CD14-positive monocyte (primary cell): ENCODE measurements around the gene NMT1. TPM values are rescaled to one million over a fixed set of nuclear protein-coding genes. Genes with fewer than 3 reads are reported as not detected.

Source experiments
- DNase-seq, 3 donors: peaks; one replicate each; pipeline ENCODE4 v3.0.0-alpha.2; 2011 to 2022
- H2AFZ ChIP-seq: 2 replicates; pipeline ENCODE4 v1.6.0; 2012; ENCODE audit warnings: mild to moderate bottlenecking, low read depth, low read length, inconsistent platforms; ENCODE audit not compliant: insufficient read depth, poor library complexity, severe bottlenecking
- H3K27ac ChIP-seq, 2 donors: 1 replicate in 1 of 2; 2 replicates in 1 of 2; pipeline ENCODE4 v1.5.1; 2012 to 2013; ENCODE audit warnings: low read length in 2 of 2, control low read depth in 1 of 2, inconsistent platforms in 1 of 2, low read depth in 1 of 2, mild to moderate bottlenecking in 1 of 2
- H3K27me3 ChIP-seq, 2 donors: one replicate each; pipeline versions ENCODE4 v1.6.0 to v1.6.1; 2011 to 2013; ENCODE audit warnings: low read length in 2 of 2; ENCODE audit not compliant: control insufficient read depth in 2 of 2, insufficient read depth in 2 of 2
- H3K36me3 ChIP-seq, 2 donors: replicated peaks in 1 of 2; 1 replicate in 1 of 2; 2 replicates in 1 of 2; pipeline versions ENCODE4 v1.5.1 to v1.6.1; 2012 to 2013; ENCODE audit warnings: low read length in 2 of 2, control low read depth in 1 of 2, inconsistent platforms in 1 of 2, mild to moderate bottlenecking in 1 of 2; ENCODE audit not compliant: insufficient read depth in 2 of 2, control insufficient read depth in 1 of 2
- H3K4me1 ChIP-seq, 2 donors: 1 replicate in 1 of 2; 2 replicates in 1 of 2; pipeline versions ENCODE4 v1.5.1 to v1.6.1; 2012 to 2013; ENCODE audit warnings: low read length in 2 of 2, control low read depth in 1 of 2, inconsistent platforms in 1 of 2, mild to moderate bottlenecking in 1 of 2, moderate library complexity in 1 of 2; ENCODE audit not compliant: insufficient read depth in 2 of 2, control insufficient read depth in 1 of 2
- H3K4me2 ChIP-seq: replicated peaks from 2 replicates; pipeline ENCODE3; 2012; ENCODE audit warnings: low read length, moderate library complexity, mild to moderate bottlenecking; ENCODE audit not compliant: poor library complexity, severe bottlenecking; ENCODE audit errors: extremely low read depth
- H3K4me3 ChIP-seq, 3 experiments: fragments of 200-600 bp in 1 of 3; sonication (generic) in 1 of 3; replicated peaks in 1 of 3; 1 replicate in 2 of 3; 2 replicates in 1 of 3; pipeline ENCODE4 v1.5.1; 2011 to 2013; ENCODE audit warnings: low read length in 3 of 3, mild to moderate bottlenecking in 3 of 3, control low read depth in 2 of 3, low read depth in 2 of 3, inconsistent platforms in 1 of 3, moderate library complexity in 1 of 3
- H3K79me2 ChIP-seq: 2 replicates; pipeline ENCODE4 v1.6.0; 2012; ENCODE audit warnings: mild to moderate bottlenecking, control low read depth, inconsistent platforms, low read length, moderate library complexity; ENCODE audit not compliant: insufficient read depth
- H3K9ac ChIP-seq: 2 replicates; pipeline ENCODE4 v1.6.0; 2017; ENCODE audit warnings: low read length, mild to moderate bottlenecking; ENCODE audit not compliant: insufficient read depth, poor library complexity, severe bottlenecking
- H3K9me3 ChIP-seq, 2 donors: replicated peaks in 1 of 2; 1 replicate in 1 of 2; 2 replicates in 1 of 2; pipeline versions ENCODE4 v1.5.1 to v1.6.1; 2012 to 2013; ENCODE audit warnings: low read length in 2 of 2, control low read depth in 1 of 2; ENCODE audit not compliant: control insufficient read depth in 1 of 2, insufficient read depth in 1 of 2
- H4K20me1 ChIP-seq: 2 replicates; pipeline ENCODE4 v1.6.0; 2012; ENCODE audit warnings: mild to moderate bottlenecking, low read length, control low read depth, moderate library complexity; ENCODE audit not compliant: insufficient read depth
- H3K27ac Mint-ChIP-seq, 7 donors: one replicate each; pipeline ENCODE4 v1.8.0; 2020; ENCODE audit warnings: mild to moderate bottlenecking in 7 of 7, mixed read lengths in 7 of 7, moderate library complexity in 6 of 7, inconsistent platforms in 2 of 7
- H3K27me3 Mint-ChIP-seq, 3 donors: one replicate each; pipeline ENCODE4 v1.8.0; 2021 to 2022; ENCODE audit warnings: low read depth in 3 of 3, mild to moderate bottlenecking in 3 of 3, mixed read lengths in 3 of 3, moderate library complexity in 3 of 3, inconsistent platforms in 1 of 3
- H3K36me3 Mint-ChIP-seq, 2 donors: one replicate each; pipeline ENCODE4 v1.8.0; 2020; ENCODE audit warnings: mixed read lengths in 2 of 2, inconsistent platforms in 1 of 2, mild to moderate bottlenecking in 1 of 2
- H3K4me1 Mint-ChIP-seq: one replicate; pipeline ENCODE4 v1.8.0; 2020; ENCODE audit warnings: mild to moderate bottlenecking, mixed read lengths
- H3K4me3 Mint-ChIP-seq, 2 donors: one replicate each; pipeline ENCODE4 v1.8.0; 2020; ENCODE audit warnings: mild to moderate bottlenecking in 2 of 2, mixed read lengths in 2 of 2, moderate library complexity in 1 of 2
- H3K9me3 Mint-ChIP-seq, 7 donors: one replicate each; pipeline ENCODE4 v1.8.0; 2020 to 2022; ENCODE audit warnings: mixed read lengths in 7 of 7, mild to moderate bottlenecking in 6 of 7, moderate library complexity in 6 of 7, inconsistent platforms in 2 of 7
- CTCF ChIP-seq: fragments of 200-600 bp; IDR thresholded peaks from one replicate; pipeline ENCODE4 v1.8.0; 2022; ENCODE audit warnings: antibody characterized with exemption, mild to moderate bottlenecking
- WGBS: methylation state at CpG from one replicate; pipeline ENCODE4 v1.1.5; 2013; ENCODE audit warnings: missing lambda C conversion rate; ENCODE audit not compliant: insufficient coverage; 5-methylcytosine and 5-hydroxymethylcytosine counted together
- intact Hi-C, 2 donors: fragments of 100-400 bp; cut with micrococcal nuclease; formaldehyde crosslinking; loops; one replicate each; pipeline versions ENCODE4 v1.15.0 to v1.15.1; 2023
- polyA plus RNA-seq, 3 donors: library from polyadenylated mRNA; depleted of rRNA in 1 of 3; unstranded in 2 of 3; stranded (reverse) in 1 of 3; fragments of 300-500 nt in 2 of 3; fragments of >200 nt in 1 of 3; fragmentation: Illumina TruSeq in 2 of 3; gene quantifications; 1 replicate in 2 of 3; 2 replicates in 1 of 3; pipeline ENCODE4 v1.2.3, GENCODE V29; 2012 to 2021

NMT1 gene
- polyA plus RNA-seq, 3 donors, result 27.2 to 50.2 (median 45.1) TPM

- H3K27ac ChIP-seq, result peak overlapping the region in 1 of 2 donors; percentile 49
- peak overlapping the region in 5 of 7 donors; percentile 10 to 83 (median 74) for H3K27ac Mint-ChIP-seq
- H3K36me3 ChIP-seq, result peaks cover 18 to 54% of the 10 kb centered on the region in 2 donors
- H2AFZ ChIP-seq, result no peak overlapping the region
- no peak overlapping the region for H3K4me2 ChIP-seq
- no peak overlapping the region for H3K4me3 ChIP-seq
- no peaks in the 10 kb centered on the region for H3K9me3 Mint-ChIP-seq
- peaks cover 98% of the 10 kb centered on the region for H3K79me2 ChIP-seq
- intact Hi-C loops, result no loop called here
- no peak overlapping the region for H3K9ac ChIP-seq
- peaks cover 45% of the 10 kb centered on the region for H3K4me1 Mint-ChIP-seq
- 0% methylated on average over 1 of the region's 2 CpGs for WGBS
- peak in 1 of 3 donors; percentile 35 for DNase-seq
- peaks cover 0 to 1% (median 0%) of the 10 kb centered on the region in 3 donors for H3K27me3 Mint-ChIP-seq
- peaks cover 94% of the 10 kb centered on the region for H4K20me1 ChIP-seq
- H3K36me3 Mint-ChIP-seq, result peaks cover 37 to 62% of the 10 kb centered on the region in 2 donors
- no peaks in the 10 kb centered on the region for H3K27me3 ChIP-seq
- no peaks in the 10 kb centered on the region for H3K9me3 ChIP-seq
- H3K4me3 Mint-ChIP-seq, result no peak overlapping the region
- peaks cover 23 to 29% of the 10 kb centered on the region in 2 donors for H3K4me1 ChIP-seq
- TF ChIP-seq CTCF, result no peak
Measured at GRCh38 chr17:45070809-45071208, 9.7 kb downstream of the NMT1 start.

- no peak for DNase-seq
- no peak for TF ChIP-seq CTCF
- intact Hi-C loops, result no loop called here
- Histone ChIP-seq H3K4me1 (peaks cover 41 to 48% of the 10 kb centered on the region in 2 donors), H3K27me3 (no peaks in the 10 kb centered on the region), H4K20me1 (peaks cover 92% of the 10 kb centered on the region), H2AFZ (no peak overlapping the region), H3K9me3 (no peaks in the 10 kb centered on the region), H3K36me3 (peaks cover 15 to 49% of the 10 kb centered on the region in 2 donors), H3K4me2 (no peak overlapping the region), H3K9ac (no peak overlapping the region), H3K27ac (peak overlapping the region in 1 of 2 donors; percentile 65), H3K79me2 (peaks cover 86% of the 10 kb centered on the region), H3K4me3 (no peak overlapping the region)
- Mint-ChIP-seq H3K27ac (peak overlapping the region in 5 of 7 donors; percentile 33 to 77 (median 55)), H3K4me1 (peaks cover 55% of the 10 kb centered on the region), H3K36me3 (peaks cover 29 to 51% of the 10 kb centered on the region in 2 donors), H3K4me3 (no peak overlapping the region), H3K9me3 (peaks cover 0 to 3% (median 0%) of the 10 kb centered on the region in 7 donors), H3K27me3 (peaks cover 0 to 4% (median 0%) of the 10 kb centered on the region in 3 donors)
- WGBS, result 15% methylated on average over 2 of the region's 5 CpGs
Measured at GRCh38 chr17:45073414-45074070, 12.4 kb downstream of the NMT1 start.
